ENCODE data around the gene TMEM80. TPM values are rescaled to one million over a fixed set of nuclear protein-coding genes. Genes with fewer than 3 reads are reported as not detected.

Gene TMEM80
- total RNA-seq, 4 donors from 2014 or later, result 19.3 to 121 (median 41.8) TPM

DNA sequence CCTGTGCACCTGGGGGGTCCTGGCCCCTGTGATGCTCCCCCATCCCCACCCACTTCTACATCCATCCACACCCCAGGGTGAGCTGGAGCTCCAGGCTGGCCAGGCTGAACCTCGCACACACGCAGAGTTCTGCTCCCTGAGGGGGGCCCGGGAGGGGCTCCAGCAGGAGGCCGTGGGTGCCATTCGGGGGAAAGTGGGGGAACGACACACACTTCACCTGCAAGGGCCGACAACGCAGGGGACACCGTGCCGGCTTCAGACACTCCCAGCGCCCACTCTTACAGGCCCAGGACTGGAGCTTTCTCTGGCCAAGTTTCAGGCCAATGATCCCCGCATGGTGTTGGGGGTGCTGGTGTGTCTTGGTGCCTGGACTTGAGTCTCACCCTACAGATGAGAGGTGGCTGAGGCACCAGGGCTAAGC is 31.7 kb downstream of the TMEM80 start:
- 85% methylated on average over 12 of the region's 12 CpGs; no CpG with 5 or more reads in 1 of the 2 donors for WGBS, 2 donors (ENCODE audit: low coverage in 1 of 2)
- Histone ChIP-seq H3K4me1 (peaks cover 8 to 37% (median 29%) of the 10 kb centered on the region in 4 donors), H3K27me3 (peaks cover 58% of the 10 kb centered on the region), H3K9me3 (no peaks in the 10 kb centered on the region), H3K4me3 (no peak overlapping the region), H3K27ac (peak overlapping the region in 2 of 4 donors; percentile 19 to 73), H3K36me3 (no peaks in the 10 kb centered on the region)
- intact Hi-C loops (cut with DNase I; ENCODE audit: low total_unique reads), result no loop called here
- in situ Hi-C loops (cut with MboI; ENCODE audit: low pct_ligation_motif_present in 1 of 4, low pct_unique_long_range_greater_than_20kb in 1 of 4, low sequenced_read_pairs in 3 of 4), result loop anchor here in 1 of 4 donors (10.0 kb wide), 1 partner anchor 62 kb away; no protein-coding TSS in a partner anchor
- no peak for DNase-seq
- TF ChIP-seq POLR2AphosphoS5 (IDR thresholded peaks at IDR 0.05) (no peak), EP300 (IDR thresholded peaks at IDR 0.05; ENCODE audit: low read depth) (no peak), CTCF (IDR thresholded peaks at IDR 0.05) (no peak), POLR2A (IDR thresholded peaks at IDR 0.05) (no peak)

- H3K36me3 ChIP-seq, result no peaks in the 10 kb centered on the region
- TF ChIP-seq POLR2AphosphoS5 (IDR thresholded peaks at IDR 0.05), result peak in 2 of 3 donors; percentile 24 to 63
- TF ChIP-seq EP300 (IDR thresholded peaks at IDR 0.05; ENCODE audit: low read depth), result no peak
- TF ChIP-seq POLR2A (IDR thresholded peaks at IDR 0.05), result no peak
- peak; percentile 97 to 99 (median 98) for TF ChIP-seq CTCF (IDR thresholded peaks at IDR 0.05)
- intact Hi-C loops (cut with DNase I; ENCODE audit: low total_unique reads), result no loop called here
- H3K4me1 ChIP-seq, result peaks cover 8 to 35% (median 29%) of the 10 kb centered on the region in 4 donors
- 26% methylated on average over 30 of the region's 31 CpGs; no CpG with 5 or more reads in 1 of the 2 donors for WGBS, 2 donors (ENCODE audit: low coverage in 1 of 2)
- peak overlapping the region in 2 of 4 donors; percentile 11 to 19 for H3K27ac ChIP-seq
- in situ Hi-C loops (cut with MboI; ENCODE audit: low pct_ligation_motif_present in 1 of 4, low pct_unique_long_range_greater_than_20kb in 1 of 4, low sequenced_read_pairs in 3 of 4), result loop anchor here in 1 of 4 donors (10.0 kb wide), 1 partner anchor 63 kb away; no protein-coding TSS in a partner anchor
- peak; percentile 87 for DNase-seq
- no peaks in the 10 kb centered on the region for H3K9me3 ChIP-seq
- H3K27me3 ChIP-seq, result peaks cover 54% of the 10 kb centered on the region
- H3K4me3 ChIP-seq, result no peak overlapping the region
These were observed 32.5 kb downstream of the TMEM80 start for GRCh38 chr11:727859-728748.

DNA sequence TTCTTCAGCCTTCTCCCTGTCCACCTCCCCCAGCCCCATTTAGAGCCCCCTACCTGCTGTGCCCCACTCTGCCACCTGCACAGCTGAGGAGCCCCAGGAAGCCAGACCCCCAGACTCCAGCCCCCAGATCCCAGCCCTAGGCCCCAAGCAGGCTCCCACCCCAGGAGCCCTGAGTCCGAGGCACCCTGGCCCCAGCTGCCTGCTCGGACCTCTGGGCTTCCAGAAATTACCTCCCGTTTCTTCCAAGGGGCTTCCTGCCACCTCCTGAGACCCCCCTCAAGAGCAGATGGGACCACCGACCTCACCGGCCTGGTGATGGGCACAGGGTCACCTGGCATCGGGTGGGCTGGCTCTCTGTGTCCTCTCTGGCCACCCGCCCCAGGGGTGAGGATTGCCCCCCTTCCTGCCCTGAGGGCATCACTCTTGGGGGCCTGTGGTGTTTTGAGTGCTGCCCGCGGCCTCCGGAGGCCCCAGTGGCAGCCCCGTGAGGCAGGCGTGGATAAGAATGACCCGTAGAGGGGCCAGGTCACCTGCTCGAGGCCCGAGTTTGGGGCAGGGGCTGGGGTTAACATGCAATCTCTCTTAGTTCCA is 33.4 kb downstream of the TMEM80 start:
- WGBS, 2 donors (ENCODE audit: low coverage in 1 of 2), result 46% methylated on average over 14 of the region's 15 CpGs; no CpG with 5 or more reads in 1 of the 2 donors
- no peak overlapping the region for H3K27ac ChIP-seq
- no peak for TF ChIP-seq EP300 (IDR thresholded peaks at IDR 0.05; ENCODE audit: low read depth)
- no peak for TF ChIP-seq POLR2AphosphoS5 (IDR thresholded peaks at IDR 0.05)
- TF ChIP-seq POLR2A (IDR thresholded peaks at IDR 0.05), result no peak
- no peak for TF ChIP-seq CTCF (IDR thresholded peaks at IDR 0.05)
- DNase-seq, result no peak
- in situ Hi-C loops (cut with MboI; ENCODE audit: low pct_ligation_motif_present in 1 of 4, low pct_unique_long_range_greater_than_20kb in 1 of 4, low sequenced_read_pairs in 3 of 4), result loop anchor here in 1 of 4 donors (10.0 kb wide), 1 partner anchor 64 kb away; no protein-coding TSS in a partner anchor
- no peaks in the 10 kb centered on the region for H3K36me3 ChIP-seq
- H3K4me3 ChIP-seq, result no peak overlapping the region
- no peaks in the 10 kb centered on the region for H3K9me3 ChIP-seq
- peaks cover 57% of the 10 kb centered on the region for H3K27me3 ChIP-seq
- intact Hi-C loops (cut with DNase I; ENCODE audit: low total_unique reads), result no loop called here
- H3K4me1 ChIP-seq, result peaks cover 8 to 35% (median 28%) of the 10 kb centered on the region in 4 donors
